BLaER1 (cell line): ENCODE measurements around the gene ZBED4.
"Not testable (repeated sequence)": the region's sequence is repeated elsewhere in the genome, so short reads cannot be mapped to it uniquely, and the experiment has no call there.

Source experiments
- H3K27ac ChIP-seq: shearing (Covaris generic); formaldehyde crosslinking; 2 replicates; pipeline ENCODE4 v1.8.1; 2022
- H3K27me3 ChIP-seq: shearing (Covaris generic); formaldehyde crosslinking; 2 replicates; pipeline ENCODE4 v1.8.1; 2022
- H3K36me3 ChIP-seq: shearing (Covaris generic); formaldehyde crosslinking; 2 replicates; pipeline ENCODE4 v1.8.1; 2022
- H3K4me1 ChIP-seq: shearing (Covaris generic); formaldehyde crosslinking; 2 replicates; pipeline ENCODE4 v1.8.1; 2022
- H3K4me2 ChIP-seq: shearing (Covaris generic); formaldehyde crosslinking; 2 replicates; pipeline ENCODE4 v1.8.1; 2022
- H3K4me3 ChIP-seq: shearing (Covaris generic); formaldehyde crosslinking; 2 replicates; pipeline ENCODE4 v1.8.1; 2022
- H3K9ac ChIP-seq: shearing (Covaris generic); formaldehyde crosslinking; 2 replicates; pipeline ENCODE4 v1.8.1; 2022
- H3K9me3 ChIP-seq: shearing (Covaris generic); formaldehyde crosslinking; 2 replicates; pipeline ENCODE4 v1.8.1; 2022
- H4K20me1 ChIP-seq: shearing (Covaris generic); formaldehyde crosslinking; 2 replicates; pipeline ENCODE4 v1.8.1; 2022
- Cebpa-rat ChIP-seq: shearing (Covaris generic); IDR thresholded peaks from 2 replicates; pipeline ENCODE4 v1.8.1; 2022

Gene ZBED4

DNA sequence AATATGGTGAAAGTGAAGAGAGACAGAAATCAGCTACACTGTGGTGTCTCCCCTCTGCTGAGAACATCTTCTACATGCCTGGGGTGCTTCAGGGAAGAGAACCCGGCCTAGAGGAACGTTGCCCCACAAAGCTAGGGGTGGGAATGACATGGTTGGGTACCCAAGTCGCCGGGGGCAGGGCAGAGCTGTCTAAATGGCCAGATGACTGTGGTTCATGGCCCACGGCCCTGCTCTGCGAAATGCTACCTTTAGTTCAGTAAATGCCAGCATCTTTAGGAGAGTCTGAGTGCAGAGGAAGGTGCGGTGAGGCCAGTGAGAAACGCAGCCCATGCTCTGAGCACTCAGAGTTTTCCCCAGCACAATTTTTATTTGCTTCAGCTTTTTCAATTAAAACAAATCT is 38.8 kb upstream of the ZBED4 start:
- Histone ChIP-seq H3K4me1 (peaks cover 66% of the 10 kb centered on the region), H3K9me3 (no peaks in the 10 kb centered on the region), H3K27ac (no peak overlapping the region), H3K36me3 (peaks cover 92% of the 10 kb centered on the region), H3K4me2 (peak overlapping the region; percentile 39), H4K20me1 (peaks cover 100% of the 10 kb centered on the region), H3K9ac (no peak overlapping the region), H3K27me3 (no peaks in the 10 kb centered on the region), H3K4me3 (no peak overlapping the region)
- TF ChIP-seq Cebpa-rat, result no peak

DNA sequence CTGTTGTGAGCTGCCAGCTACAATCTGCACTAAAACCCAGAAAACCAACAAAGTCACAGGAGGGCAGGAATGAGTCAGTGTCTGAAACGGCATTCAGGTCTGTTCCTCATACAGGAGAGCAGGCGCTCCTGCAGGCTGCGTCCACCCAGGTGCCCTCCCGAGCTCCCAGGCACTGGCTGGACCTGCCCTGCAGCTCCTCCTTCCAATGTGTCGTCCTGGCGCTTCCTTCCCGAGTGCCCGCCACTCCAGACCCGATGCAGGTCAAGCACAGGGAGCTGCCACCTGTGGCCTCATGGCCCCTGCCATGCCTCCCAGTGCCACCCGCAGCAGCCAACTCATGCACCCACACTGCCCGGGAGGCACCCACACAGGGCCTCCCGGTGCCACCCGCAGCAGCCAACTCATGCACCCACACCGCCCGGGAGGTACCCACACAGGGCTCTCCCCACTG is 38.0 kb upstream of the ZBED4 start:
- Histone ChIP-seq H3K4me1 (peaks cover 71% of the 10 kb centered on the region), H3K27me3 (no peaks in the 10 kb centered on the region), H3K36me3 (peaks cover 96% of the 10 kb centered on the region), H3K9me3 (no peaks in the 10 kb centered on the region), H3K4me2 (peak overlapping the region; percentile 39), H3K9ac (no peak overlapping the region), H3K4me3 (no peak overlapping the region), H4K20me1 (peaks cover 100% of the 10 kb centered on the region), H3K27ac (no peak overlapping the region)
- TF ChIP-seq Cebpa-rat, result no peak

DNA sequence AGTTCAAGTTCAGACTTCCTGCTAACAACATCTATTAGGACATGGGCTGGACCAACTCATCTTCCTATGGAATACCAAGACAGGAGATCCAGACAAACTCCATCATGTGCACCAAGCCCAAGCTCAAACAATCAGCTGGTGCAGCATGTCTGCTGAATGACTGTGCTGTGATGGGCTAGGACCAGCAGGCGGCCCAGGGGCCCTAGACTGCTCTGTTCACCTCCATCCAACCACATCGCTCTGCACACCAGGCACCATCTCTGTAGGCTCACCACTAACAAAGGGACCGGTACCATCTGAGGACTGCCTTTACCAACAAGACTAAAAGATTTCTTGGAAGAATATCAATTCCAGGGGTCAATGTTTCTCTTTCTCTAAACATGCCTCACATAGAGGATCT is 36.3 kb upstream of the ZBED4 start:
- H3K9me3 ChIP-seq, result no peaks in the 10 kb centered on the region
- TF ChIP-seq Cebpa-rat, result no peak
- no peak overlapping the region for H3K4me3 ChIP-seq
- peaks cover 71% of the 10 kb centered on the region for H3K4me1 ChIP-seq
- H3K27ac ChIP-seq, result no peak overlapping the region
- H3K9ac ChIP-seq, result no peak overlapping the region
- H3K36me3 ChIP-seq, result peaks cover 99% of the 10 kb centered on the region
- H3K4me2 ChIP-seq, result no peak overlapping the region
- H3K27me3 ChIP-seq, result no peaks in the 10 kb centered on the region
- peaks cover 100% of the 10 kb centered on the region for H4K20me1 ChIP-seq

- H4K20me1 ChIP-seq, result peaks cover 100% of the 10 kb centered on the region
- no peak overlapping the region for H3K27ac ChIP-seq
- peaks cover 76% of the 10 kb centered on the region for H3K4me1 ChIP-seq
- H3K27me3 ChIP-seq, result no peaks in the 10 kb centered on the region
- H3K9ac ChIP-seq, result no peak overlapping the region
- H3K36me3 ChIP-seq, result peaks cover 96% of the 10 kb centered on the region
- no peak for TF ChIP-seq Cebpa-rat
- H3K4me2 ChIP-seq, result peak overlapping the region; percentile 31; the same call in 1 of the 2 replicates
- no peaks in the 10 kb centered on the region for H3K9me3 ChIP-seq
- no peak overlapping the region for H3K4me3 ChIP-seq
Measured at GRCh38 chr22:49820984-49821383, 32.7 kb upstream of the ZBED4 start.

DNA sequence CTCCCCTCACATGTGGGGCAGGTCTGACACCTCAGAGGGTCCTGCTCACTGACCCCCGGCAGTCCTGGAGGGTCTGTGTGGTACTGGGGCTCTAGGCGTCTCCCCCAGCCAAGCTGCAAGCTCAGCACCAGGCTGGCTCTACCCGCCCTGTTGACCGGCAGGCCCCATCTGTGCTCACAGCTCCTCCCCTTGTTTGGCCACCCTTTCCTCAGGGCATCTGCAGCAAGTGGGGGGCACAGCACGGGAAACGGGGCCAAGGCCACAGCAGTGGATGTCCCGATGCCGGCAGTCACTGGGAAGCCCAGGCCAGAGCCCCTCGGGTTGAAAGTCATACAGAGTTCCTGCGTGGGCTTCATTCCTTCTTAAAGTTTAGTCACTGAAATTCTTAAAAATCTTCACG is 31.9 kb upstream of the ZBED4 start:
- H3K4me3 ChIP-seq, H3K27ac ChIP-seq, H3K27me3 ChIP-seq, H3K9ac ChIP-seq, H3K9me3 ChIP-seq: not testable (repeated sequence)
- Histone ChIP-seq H3K4me2 (peak overlapping the region; percentile 2; the same call in 1 of the 2 replicates), H3K36me3 (peaks cover 88% of the 10 kb centered on the region), H4K20me1 (peaks cover 100% of the 10 kb centered on the region), H3K4me1 (peaks cover 72% of the 10 kb centered on the region)

DNA sequence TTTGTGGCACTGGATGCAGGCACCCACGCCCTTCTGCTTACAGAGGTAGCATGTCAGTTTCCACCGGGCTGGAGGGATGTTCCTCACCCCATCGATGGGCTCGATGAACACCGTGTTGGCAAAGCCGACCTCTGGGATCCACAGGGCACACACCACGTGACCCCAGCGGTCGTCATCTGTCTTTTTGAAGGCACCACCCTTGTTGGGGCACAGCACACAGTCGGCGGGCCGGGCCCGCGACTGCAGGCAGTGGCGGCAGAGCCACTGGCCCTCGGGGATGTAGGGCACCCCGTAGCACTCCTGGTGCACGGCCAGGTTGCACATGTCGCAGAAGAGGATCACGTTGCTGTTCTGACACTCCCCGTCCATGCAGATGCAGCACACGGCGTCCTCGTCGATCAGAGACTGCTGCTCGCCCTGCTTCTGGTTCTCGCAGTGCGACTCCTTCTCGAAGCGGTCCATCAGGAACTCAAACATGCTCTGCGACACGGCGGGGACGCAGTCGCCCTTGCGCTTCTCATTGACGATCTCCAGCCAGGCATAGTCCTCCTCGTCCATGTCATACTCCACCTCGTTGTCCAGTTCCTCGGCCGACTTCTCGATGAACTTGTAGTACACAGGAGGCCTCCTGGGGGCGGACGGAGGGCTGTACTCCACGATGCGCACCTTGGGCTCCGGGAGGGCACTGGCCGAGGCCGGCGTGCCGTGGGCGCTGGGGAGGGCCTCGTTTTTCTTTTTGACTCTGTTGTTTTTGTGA is 30.2 kb upstream of the ZBED4 start:
- H3K4me1 ChIP-seq, result peaks cover 63% of the 10 kb centered on the region
- H3K9me3 ChIP-seq, result no peaks in the 10 kb centered on the region
- no peak overlapping the region for H3K27ac ChIP-seq
- H4K20me1 ChIP-seq, result peaks cover 87% of the 10 kb centered on the region
- no peaks in the 10 kb centered on the region for H3K27me3 ChIP-seq
- no peak overlapping the region for H3K9ac ChIP-seq
- no peak overlapping the region for H3K4me3 ChIP-seq
- peak overlapping the region; percentile 98; the same call in 1 of the 2 replicates for H3K4me2 ChIP-seq
- no peak for TF ChIP-seq Cebpa-rat
- peaks cover 71% of the 10 kb centered on the region for H3K36me3 ChIP-seq

- peak overlapping the region; percentile 98 for H3K9ac ChIP-seq
- no peaks in the 10 kb centered on the region for H3K27me3 ChIP-seq
- H3K9me3 ChIP-seq, result no peaks in the 10 kb centered on the region
- H3K4me1 ChIP-seq, result peaks cover 63% of the 10 kb centered on the region
- peaks cover 78% of the 10 kb centered on the region for H4K20me1 ChIP-seq
- peak overlapping the region; percentile 98 for H3K4me3 ChIP-seq
- TF ChIP-seq Cebpa-rat, result no peak
- H3K36me3 ChIP-seq, result peaks cover 62% of the 10 kb centered on the region
- H3K4me2 ChIP-seq, result peak overlapping the region; percentile 98
- peak overlapping the region; percentile 97 for H3K27ac ChIP-seq
Measured at GRCh38 chr22:49824185-49824925, 29.3 kb upstream of the ZBED4 start.

DNA sequence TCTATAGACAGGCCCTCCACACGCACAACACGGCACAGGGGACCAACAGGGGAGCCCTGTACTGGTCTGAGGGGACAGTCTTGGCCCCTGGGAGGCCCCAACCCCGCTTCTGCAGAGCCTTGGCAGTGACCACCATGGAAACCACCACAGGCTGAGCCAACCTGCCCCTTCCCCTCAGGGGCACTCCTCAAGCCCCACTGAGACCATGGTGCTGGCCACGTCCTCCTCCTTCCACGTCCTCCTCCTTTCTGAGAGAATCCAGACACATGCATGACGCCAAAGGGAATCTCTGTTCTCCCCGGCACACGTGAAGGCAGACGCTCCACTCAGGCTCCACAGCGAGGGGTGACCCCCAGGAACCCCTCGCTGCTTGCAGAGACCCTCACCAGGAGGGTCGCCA is 28.7 kb upstream of the ZBED4 start:
- Histone ChIP-seq H3K27me3 (no peaks in the 10 kb centered on the region), H3K4me3 (peak overlapping the region; percentile 98), H3K9me3 (no peaks in the 10 kb centered on the region), H3K4me1 (peaks cover 63% of the 10 kb centered on the region), H3K27ac (peak overlapping the region; percentile 97), H3K36me3 (peaks cover 56% of the 10 kb centered on the region), H4K20me1 (peaks cover 72% of the 10 kb centered on the region), H3K9ac (peak overlapping the region; percentile 98), H3K4me2 (peak overlapping the region; percentile 98)
- no peak for TF ChIP-seq Cebpa-rat

DNA sequence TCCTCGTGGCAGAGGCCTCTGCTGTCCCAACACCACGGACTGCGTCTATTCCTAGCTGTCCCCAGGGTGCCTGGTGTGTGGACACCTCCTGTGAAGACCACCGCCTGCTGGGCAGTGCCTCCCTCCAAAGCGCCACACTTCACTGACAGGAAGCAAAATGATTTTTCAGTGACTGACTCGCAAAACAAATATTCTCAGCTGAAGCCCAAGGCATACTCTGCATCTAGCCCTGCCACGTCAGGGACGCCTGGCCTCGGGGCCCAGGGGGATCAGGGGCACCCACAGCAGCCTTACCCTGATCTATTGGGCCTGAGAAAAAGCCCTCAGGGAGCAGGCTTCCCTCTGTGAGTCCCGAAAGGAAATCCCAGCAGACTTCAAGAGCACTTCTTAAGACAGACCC is 28.2 kb upstream of the ZBED4 start:
- Histone ChIP-seq H3K27me3 (no peaks in the 10 kb centered on the region), H3K9ac (peak overlapping the region; percentile 98), H3K27ac (peak overlapping the region; percentile 97), H3K4me1 (peaks cover 59% of the 10 kb centered on the region), H3K36me3 (peaks cover 51% of the 10 kb centered on the region), H3K4me3 (peak overlapping the region; percentile 98), H3K4me2 (peak overlapping the region; percentile 98), H4K20me1 (peaks cover 67% of the 10 kb centered on the region), H3K9me3 (no peaks in the 10 kb centered on the region)
- TF ChIP-seq Cebpa-rat, result no peak

DNA sequence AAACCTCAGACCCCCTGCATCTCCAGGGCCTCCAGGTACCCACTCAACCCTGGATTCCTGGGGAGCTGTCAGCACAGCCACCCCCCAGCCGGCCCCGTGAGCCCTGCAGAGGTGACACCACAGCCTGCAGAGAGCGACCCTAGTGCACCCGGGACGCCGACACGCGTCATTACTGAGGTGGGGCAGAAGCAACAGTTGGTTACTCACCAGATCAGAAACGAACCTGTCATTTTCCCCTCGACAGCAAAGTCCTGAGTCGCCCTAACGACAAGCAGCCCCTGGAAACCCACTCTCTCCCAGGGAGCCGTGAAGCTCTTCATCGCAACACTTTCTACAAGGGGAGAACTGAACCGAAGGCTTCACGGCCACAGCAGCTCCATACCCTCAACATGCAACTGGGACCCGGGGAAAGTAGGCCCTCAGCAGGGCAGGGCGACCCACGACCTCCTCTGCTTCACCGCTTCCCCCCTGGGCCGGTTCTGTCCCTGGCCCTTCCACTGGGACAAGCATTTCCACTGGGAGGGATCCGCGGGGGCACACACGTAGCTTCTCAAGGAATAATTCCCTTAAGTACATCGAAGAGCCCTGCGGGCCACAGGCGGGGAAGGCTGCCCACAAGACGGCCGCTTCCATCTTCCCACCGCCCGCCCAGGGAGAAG is 27.6 kb upstream of the ZBED4 start:
- Histone ChIP-seq H3K27me3 (no peaks in the 10 kb centered on the region), H3K4me2 (peak overlapping the region; percentile 98), H3K4me1 (peaks cover 52% of the 10 kb centered on the region), H3K27ac (peak overlapping the region; percentile 97), H3K4me3 (peak overlapping the region; percentile 98), H3K9ac (peak overlapping the region; percentile 98), H3K9me3 (no peaks in the 10 kb centered on the region), H3K36me3 (peaks cover 45% of the 10 kb centered on the region), H4K20me1 (peaks cover 61% of the 10 kb centered on the region)
- TF ChIP-seq Cebpa-rat, result no peak
